Ectodermal cell (in vitro differentiated cells): ENCODE measurements around the gene PARN.
"Not testable (repeated sequence)": the region's sequence is repeated elsewhere in the genome, so short reads cannot be mapped to it uniquely, and the experiment has no call there.

Experiments
- H3K27ac ChIP-seq: 2 replicates; pipeline ENCODE4 v1.7.0; 2013; ENCODE audit warnings: mild to moderate bottlenecking, low read depth, low read length; ENCODE audit not compliant: insufficient read depth, poor library complexity, severe bottlenecking
- H3K27me3 ChIP-seq: 2 replicates; pipeline ENCODE4 v1.7.0; 2013; ENCODE audit warnings: mild to moderate bottlenecking, low read length; ENCODE audit not compliant: insufficient read depth, control insufficient read depth, poor library complexity, severe bottlenecking
- H3K36me3 ChIP-seq: one replicate; pipeline ENCODE4 v1.7.0; 2013; ENCODE audit warnings: low read length; ENCODE audit not compliant: control insufficient read depth, insufficient read depth
- H3K4me1 ChIP-seq: one replicate; pipeline ENCODE4 v1.7.0; 2013; ENCODE audit warnings: low read length; ENCODE audit not compliant: control insufficient read depth, insufficient read depth
- H3K4me3 ChIP-seq: 2 replicates; pipeline ENCODE4 v1.7.0; 2013; ENCODE audit warnings: low read depth, low read length, control low read depth; ENCODE audit not compliant: insufficient read depth
- H3K9me3 ChIP-seq: 2 replicates; pipeline ENCODE4 v1.7.0; 2013; ENCODE audit warnings: mild to moderate bottlenecking, low read length, moderate library complexity; ENCODE audit not compliant: control insufficient read depth
- WGBS, 2 experiments: methylation state at CpG; one replicate each; pipeline ENCODE4 v1.1.7; 2013; ENCODE audit warnings: missing lambda C conversion rate in 2 of 2; 5-methylcytosine and 5-hydroxymethylcytosine counted together

PARN gene

GRCh38 chr16:14576532-14576931, 53.5 kb downstream of the PARN start:
- Histone ChIP-seq H3K36me3 (peaks cover 24% of the 10 kb centered on the region), H3K27ac (no peak overlapping the region), H3K27me3 (no peaks in the 10 kb centered on the region), H3K9me3 (no peaks in the 10 kb centered on the region), H3K4me1 (no peaks in the 10 kb centered on the region), H3K4me3 (no peak overlapping the region)
- WGBS, 2 experiments, result 91 to 93% methylated on average over 1 of the region's 1 CpG

- H3K36me3 ChIP-seq, result peaks cover 24% of the 10 kb centered on the region
- WGBS, 2 experiments, result 95 to 97% methylated on average over 3 of the region's 3 CpGs
- no peak overlapping the region for H3K27ac ChIP-seq
- H3K4me1 ChIP-seq, result no peaks in the 10 kb centered on the region
- no peaks in the 10 kb centered on the region for H3K27me3 ChIP-seq
- H3K4me3 ChIP-seq, result no peak overlapping the region
- H3K9me3 ChIP-seq, result no peaks in the 10 kb centered on the region
These were observed 54.0 kb downstream of the PARN start for GRCh38 chr16:14576069-14576468.

GRCh38 chr16:14574698-14575415, 55.2 kb downstream of the PARN start:
- H3K9me3 ChIP-seq, H3K27me3 ChIP-seq, H3K4me3 ChIP-seq, H3K27ac ChIP-seq, H3K4me1 ChIP-seq: not testable (repeated sequence)
- peaks cover 20% of the 10 kb centered on the region for H3K36me3 ChIP-seq
- WGBS, 2 experiments, result 94 to 96% methylated on average over 4 of the region's 4 CpGs

DNA sequence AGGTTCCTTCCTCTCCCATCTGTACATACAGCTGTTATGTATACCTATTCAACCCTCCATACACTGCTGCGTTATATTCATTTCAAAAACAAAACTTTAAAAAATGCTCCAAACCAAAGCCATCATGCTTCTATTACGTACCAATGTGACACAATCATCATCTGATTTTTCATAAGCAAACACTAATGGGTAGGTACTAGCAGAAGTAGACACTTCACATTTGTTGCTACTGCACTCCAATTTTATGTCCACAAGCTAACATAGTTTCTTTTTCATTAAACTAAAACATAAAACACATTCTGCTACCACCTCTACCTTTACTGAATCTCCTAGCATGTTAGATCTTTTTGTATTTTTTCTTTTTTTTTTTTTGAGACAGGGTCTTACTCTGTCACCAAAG, 57.5 kb downstream of the PARN start:
- Histone ChIP-seq H3K4me1 (no peaks in the 10 kb centered on the region), H3K4me3 (no peak overlapping the region), H3K27me3 (no peaks in the 10 kb centered on the region), H3K9me3 (no peaks in the 10 kb centered on the region), H3K27ac (no peak overlapping the region), H3K36me3 (peaks cover 15% of the 10 kb centered on the region)
- WGBS, 2 experiments, result 91 to 98% methylated on average over 2 of the region's 2 CpGs

DNA sequence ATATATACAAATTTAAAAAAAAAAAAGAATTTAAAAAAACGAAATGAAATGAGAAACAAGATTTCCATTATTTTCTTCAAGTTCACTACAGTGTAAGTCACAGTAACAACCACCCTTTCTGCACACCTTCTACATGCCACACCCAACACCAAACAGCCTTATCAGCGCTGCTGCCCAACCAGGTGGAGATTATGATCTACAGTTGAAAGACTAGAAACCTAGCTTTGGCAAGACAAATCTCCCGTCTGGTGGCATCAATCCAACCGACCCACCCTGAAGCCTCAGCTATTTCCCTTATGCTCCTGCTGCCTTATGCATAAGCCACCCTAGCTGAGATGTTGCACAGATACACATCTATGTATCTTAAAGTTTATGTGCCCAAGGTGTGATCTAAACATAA, 60.8 kb downstream of the PARN start:
- 92 to 95% methylated on average over 4 of the region's 4 CpGs for WGBS, 2 experiments
- Histone ChIP-seq H3K36me3 (no peaks in the 10 kb centered on the region), H3K4me1 (no peaks in the 10 kb centered on the region)

DNA sequence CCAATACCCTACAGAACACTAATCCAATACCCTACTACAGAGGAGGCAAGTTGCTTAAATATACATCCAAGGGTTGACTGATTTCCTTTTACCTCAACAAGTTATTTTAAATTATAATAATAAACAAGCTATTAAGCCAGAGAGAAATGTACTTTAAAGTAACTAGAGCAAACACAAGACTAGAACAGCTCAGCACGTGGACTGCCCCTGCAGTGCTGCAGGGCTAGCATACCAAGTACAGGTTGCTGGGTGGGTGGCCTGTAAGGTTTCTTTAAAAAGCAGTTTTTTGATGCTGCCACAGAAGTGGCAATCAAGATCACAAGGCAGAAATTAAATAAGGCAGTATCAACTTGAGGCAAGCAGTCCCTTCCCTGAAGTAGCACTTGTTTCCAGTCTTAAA, 63.5 kb downstream of the PARN start:
- WGBS, 2 experiments, result 83 to 91% methylated on average over 1 of the region's 1 CpG
- no peaks in the 10 kb centered on the region for H3K36me3 ChIP-seq

More for the DNA sequence above, 60.8 kb downstream of the PARN start:
- Histone ChIP-seq H3K9me3 (no peaks in the 10 kb centered on the region), H3K27me3 (no peaks in the 10 kb centered on the region), H3K27ac (no peak overlapping the region), H3K4me3 (no peak overlapping the region)

DNA sequence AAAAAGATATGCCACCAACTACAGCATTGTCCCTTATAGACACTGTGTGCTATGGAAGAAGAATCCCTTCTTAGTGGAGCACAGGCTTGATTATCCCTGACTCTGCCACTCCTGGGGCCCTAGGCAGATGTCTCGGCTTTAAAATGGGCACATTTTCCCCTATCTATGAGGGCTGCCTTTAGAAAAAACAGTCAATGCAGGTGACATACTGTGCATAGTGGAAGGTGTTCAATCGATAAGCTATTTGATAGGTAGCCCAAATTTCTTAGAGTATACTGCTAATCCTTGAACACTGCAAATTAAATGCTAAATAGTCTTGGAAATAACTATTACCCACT, 64.4 kb downstream of the PARN start:
- no peak overlapping the region for H3K4me3 ChIP-seq
- no peaks in the 10 kb centered on the region for H3K4me1 ChIP-seq
- no peaks in the 10 kb centered on the region for H3K9me3 ChIP-seq
- no peaks in the 10 kb centered on the region for H3K36me3 ChIP-seq
- WGBS, 2 experiments, result 88 to 98% methylated on average over 2 of the region's 2 CpGs
- H3K27me3 ChIP-seq, result no peaks in the 10 kb centered on the region
- no peak overlapping the region for H3K27ac ChIP-seq

More for the DNA sequence above, 63.5 kb downstream of the PARN start:
- H3K27ac ChIP-seq, result no peak overlapping the region
- H3K4me3 ChIP-seq, result no peak overlapping the region
- H3K27me3 ChIP-seq, result no peaks in the 10 kb centered on the region
- H3K4me1 ChIP-seq, result no peaks in the 10 kb centered on the region
- H3K9me3 ChIP-seq, result no peaks in the 10 kb centered on the region

DNA sequence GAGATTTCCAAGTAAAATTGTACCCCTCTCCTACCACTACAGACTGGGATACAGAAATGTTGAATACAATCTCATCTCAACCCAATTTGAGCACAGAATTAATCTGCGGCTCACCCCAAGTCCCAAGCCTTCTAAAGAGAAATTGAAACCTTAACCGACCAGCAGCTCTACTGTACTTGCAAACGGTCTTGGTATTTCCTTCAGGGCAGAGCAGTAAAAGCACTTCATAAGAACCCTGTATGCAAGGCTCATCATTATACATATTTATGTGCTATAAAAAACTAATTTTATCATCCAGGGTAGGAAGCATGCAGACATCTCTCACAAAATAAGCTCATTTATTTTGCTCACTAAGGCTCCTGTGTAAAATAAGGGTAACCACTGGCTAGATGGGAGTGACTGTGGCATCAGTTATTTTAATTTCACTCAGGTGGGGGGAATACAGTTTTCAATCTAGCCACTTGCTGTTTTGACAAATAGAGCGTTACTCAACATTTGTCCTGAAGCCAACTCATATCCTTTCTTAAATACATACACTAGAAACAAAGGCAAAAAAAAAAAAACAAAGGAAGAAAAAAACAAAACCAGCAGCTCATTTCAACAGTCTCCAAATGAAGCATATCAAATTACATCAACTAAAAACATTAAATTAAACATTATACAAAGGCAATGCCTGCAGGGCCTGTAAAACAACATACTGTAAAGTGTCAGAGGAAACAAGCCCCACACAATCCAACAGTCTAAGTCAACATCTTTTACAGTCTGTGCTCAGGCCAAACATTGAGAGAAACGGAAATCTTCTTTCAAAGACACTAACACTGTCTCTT, 65.0 kb downstream of the PARN start:
- H3K9me3 ChIP-seq, result no peaks in the 10 kb centered on the region
- no peaks in the 10 kb centered on the region for H3K4me1 ChIP-seq
- no peaks in the 10 kb centered on the region for H3K36me3 ChIP-seq
- no peak overlapping the region for H3K4me3 ChIP-seq
- WGBS, 2 experiments, result 85 to 86% methylated on average over 5 of the region's 5 CpGs
- no peak overlapping the region for H3K27ac ChIP-seq
- H3K27me3 ChIP-seq, result no peaks in the 10 kb centered on the region

GRCh38 chr16:14564323-14564722, 65.7 kb downstream of the PARN start:
- Histone ChIP-seq H3K9me3 (no peaks in the 10 kb centered on the region), H3K27ac (no peak overlapping the region), H3K4me1 (no peaks in the 10 kb centered on the region), H3K27me3 (no peaks in the 10 kb centered on the region), H3K4me3 (no peak overlapping the region), H3K36me3 (no peaks in the 10 kb centered on the region)
- 79 to 80% methylated on average over 9 of the region's 9 CpGs for WGBS, 2 experiments

- H3K4me1 ChIP-seq, result no peaks in the 10 kb centered on the region
- no peak overlapping the region for H3K27ac ChIP-seq
- no peak overlapping the region for H3K4me3 ChIP-seq
- WGBS, 2 experiments, result 90 to 95% methylated on average over 8 of the region's 8 CpGs
- no peaks in the 10 kb centered on the region for H3K36me3 ChIP-seq
- H3K9me3 ChIP-seq, result no peaks in the 10 kb centered on the region
- no peaks in the 10 kb centered on the region for H3K27me3 ChIP-seq
These were observed 67.2 kb downstream of the PARN start for GRCh38 chr16:14562691-14563491.
